Measurements from ENCODE around the gene EXOC3L1. TPM values are rescaled to one million over a fixed set of nuclear protein-coding genes. Genes with fewer than 3 reads are reported as not detected.

Gene EXOC3L1
- total and polyA plus RNA-seq, 8 donors: 7.5 to 16.9 (median 10.4) TPM

DNA sequence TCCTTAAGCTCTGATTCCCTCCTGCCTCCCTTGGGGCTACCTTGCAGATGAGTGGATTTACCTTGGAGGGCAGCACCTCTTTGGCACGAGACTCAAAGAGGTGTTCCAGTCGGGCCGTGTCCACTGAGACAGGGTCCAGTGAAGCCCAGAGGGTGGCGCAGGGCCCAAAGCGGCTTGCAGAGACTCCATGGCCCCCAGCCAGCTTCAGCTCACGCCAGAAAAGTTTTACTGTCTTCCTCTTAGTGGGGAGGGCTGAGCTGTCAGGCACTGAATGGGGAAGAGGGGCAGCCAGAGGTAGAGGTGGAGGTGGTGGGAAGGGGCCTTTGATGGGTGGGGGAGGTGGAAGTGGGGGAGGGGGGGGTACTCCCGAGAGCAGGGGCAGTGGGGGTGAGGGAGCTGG, 43.7 kb upstream of the EXOC3L1 start:
- no peaks in the 10 kb centered on the region for H3K27me3 ChIP-seq
- H3K9me3 ChIP-seq: no peaks in the 10 kb centered on the region
- intact Hi-C loops (cut with DNase I): no loop called here
- peaks cover 3 to 100% of the 10 kb centered on the region in 2 donors for H3K36me3 ChIP-seq
- DNase-seq (peak in 1 of 4 donors; percentile 60), ATAC-seq (no peak)
- H3K27ac ChIP-seq: no peak overlapping the region
- no peak for TF ChIP-seq CTCF (IDR thresholded peaks at IDR 0.05)
- peaks cover 0 to under 1% of the 10 kb centered on the region in 2 donors for H3K4me1 ChIP-seq
- H3K4me3 ChIP-seq: no peak overlapping the region

DNA sequence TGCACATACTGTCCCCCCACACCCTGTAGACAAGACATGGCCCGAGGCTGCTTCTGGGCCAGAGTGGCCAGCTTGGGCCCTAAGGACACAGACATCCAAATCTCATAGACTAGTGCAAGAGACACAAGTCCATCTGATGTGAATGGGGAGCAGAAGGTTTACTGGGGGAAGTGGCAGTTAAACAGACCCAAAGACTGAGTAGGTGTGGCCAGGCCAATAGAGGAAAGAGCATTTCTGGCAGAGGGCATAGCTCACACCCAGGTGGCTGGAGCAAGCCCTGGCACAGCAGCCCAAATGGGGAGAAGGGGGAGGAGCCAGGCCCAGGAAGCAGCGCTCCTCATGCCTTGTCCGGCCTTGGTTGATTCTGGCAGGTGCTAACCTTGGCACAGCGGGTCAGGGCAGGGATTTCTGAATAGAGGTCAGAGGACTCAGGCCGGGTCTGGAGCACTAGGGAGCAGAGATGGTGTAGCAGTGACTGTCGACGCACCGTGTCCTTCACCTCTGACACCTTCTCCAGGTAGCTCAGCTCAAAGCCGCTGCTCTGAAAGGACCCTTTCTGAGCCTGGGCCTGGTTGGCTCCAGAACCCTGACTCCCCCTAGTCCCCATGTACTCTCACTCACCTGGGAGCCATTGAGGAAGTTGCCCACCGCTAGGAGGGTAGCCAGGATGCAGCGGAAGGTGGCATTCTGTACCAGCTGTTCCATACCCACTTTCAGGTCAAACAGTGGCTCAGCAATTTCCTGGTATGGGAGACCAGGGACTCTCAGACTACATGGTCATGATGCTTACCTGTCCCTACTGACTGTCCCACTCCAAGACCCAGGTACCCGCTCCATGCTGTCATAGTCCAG, 41.1 kb upstream of the EXOC3L1 start:
- no peaks in the 10 kb centered on the region for H3K9me3 ChIP-seq
- no peak overlapping the region for H3K4me3 ChIP-seq
- peak in 1 of 4 donors; percentile 35 for DNase-seq
- no peak for ATAC-seq
- H3K4me1 ChIP-seq: peaks cover 8 to 17% of the 10 kb centered on the region in 2 donors
- H3K27me3 ChIP-seq: no peaks in the 10 kb centered on the region
- intact Hi-C loops (cut with DNase I): no loop called here
- peaks cover 3 to 80% of the 10 kb centered on the region in 2 donors for H3K36me3 ChIP-seq
- no peak overlapping the region for H3K27ac ChIP-seq
- no peak for TF ChIP-seq CTCF (IDR thresholded peaks at IDR 0.05)

DNA sequence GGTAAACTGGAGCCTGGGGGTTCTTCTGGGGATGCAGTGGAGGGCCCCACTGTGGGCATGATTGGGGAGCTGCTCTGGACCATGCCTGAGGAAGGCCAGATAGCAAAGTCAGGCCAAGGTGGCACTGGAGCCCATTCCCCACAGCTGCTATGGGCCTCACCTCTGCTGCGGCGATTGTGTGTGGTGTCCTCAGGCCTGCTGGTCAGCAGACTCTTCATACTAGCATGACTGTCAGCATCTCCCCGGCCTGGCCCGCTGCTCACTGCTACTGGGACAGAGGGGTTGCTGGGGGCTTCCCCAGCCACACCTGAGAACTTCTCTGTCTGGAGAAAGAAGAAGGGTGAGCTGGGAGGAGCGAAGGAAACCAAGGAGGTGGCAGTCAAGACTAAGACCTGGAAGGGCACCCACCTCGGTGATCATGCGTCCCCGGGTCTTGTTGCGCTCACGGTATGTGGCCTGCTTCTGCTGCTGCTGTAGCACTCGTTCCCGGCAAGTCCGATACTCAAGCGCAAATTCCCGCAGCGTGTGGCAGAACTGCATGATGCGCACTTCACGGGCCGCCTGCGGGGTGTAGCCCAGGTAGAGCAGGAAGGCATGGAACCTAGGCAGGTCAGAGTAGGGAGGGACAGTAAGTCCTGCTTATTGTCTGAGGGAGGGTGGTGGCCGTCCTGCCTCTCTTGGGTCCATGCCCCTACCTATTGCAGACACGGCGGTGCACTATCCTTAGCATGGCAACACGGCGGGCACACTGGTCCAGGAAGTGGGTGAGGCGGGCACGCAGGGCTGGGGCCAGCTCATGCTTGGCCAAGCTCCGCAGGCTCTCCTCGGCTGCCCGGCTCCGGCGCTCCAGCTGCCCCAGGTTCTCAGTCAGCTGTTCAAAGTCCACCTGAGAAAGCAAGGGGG, 40.2 kb upstream of the EXOC3L1 start:
- DNase-seq: peak in 1 of 4 donors; percentile 78
- TF ChIP-seq CTCF (IDR thresholded peaks at IDR 0.05): no peak

DNA sequence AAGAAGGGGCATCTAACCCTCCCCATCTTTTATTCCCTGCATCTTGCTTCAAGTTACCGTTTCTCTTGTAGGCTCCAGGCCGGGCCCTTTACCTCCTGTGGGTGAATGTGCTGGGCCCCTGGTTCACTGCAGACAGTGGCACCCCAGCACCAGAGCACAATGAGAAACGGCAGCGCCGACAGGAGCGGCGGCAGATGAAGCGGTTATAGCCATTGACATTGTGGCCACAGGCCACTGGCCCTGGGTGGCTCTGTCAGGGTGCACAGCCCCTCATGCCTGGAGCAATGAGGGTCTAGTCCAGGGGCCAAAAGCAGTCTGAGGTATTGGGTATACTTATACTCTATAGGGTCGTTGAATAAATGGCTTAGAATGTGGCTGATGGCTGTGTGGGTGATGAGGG, 39.0 kb upstream of the EXOC3L1 start:
- Histone ChIP-seq H3K9me3 (no peaks in the 10 kb centered on the region), H3K36me3 (peaks cover 3 to 59% of the 10 kb centered on the region in 2 donors), H3K4me1 (peaks cover 15 to 25% of the 10 kb centered on the region in 2 donors), H3K4me3 (no peak overlapping the region), H3K27ac (no peak overlapping the region), H3K27me3 (no peaks in the 10 kb centered on the region)
- TF ChIP-seq CTCF (IDR thresholded peaks at IDR 0.05): no peak
- intact Hi-C loops (cut with DNase I): no loop called here
- ATAC-seq (no peak), DNase-seq (peak in 1 of 4 donors; percentile 60)

More for the DNA sequence above, 40.2 kb upstream of the EXOC3L1 start:
- H3K27me3 ChIP-seq: no peaks in the 10 kb centered on the region
- H3K27ac ChIP-seq: no peak overlapping the region
- H3K36me3 ChIP-seq: peaks cover 3 to 71% of the 10 kb centered on the region in 2 donors
- H3K9me3 ChIP-seq: no peaks in the 10 kb centered on the region
- no peak overlapping the region for H3K4me3 ChIP-seq
- H3K4me1 ChIP-seq: peaks cover 15 to 25% of the 10 kb centered on the region in 2 donors
- no peak for ATAC-seq
- intact Hi-C loops (cut with DNase I): no loop called here

Measured in left lung (tissue), 10 donors.